22Rv1 (cell line): ENCODE data around the gene MED12.

Source experiments
- ZFX ChIP-seq: fragments of 450-650 bp; IDR thresholded peaks from 2 replicates; pipeline ENCODE4 v1.6.1; 2017; ENCODE audit warnings: antibody characterized with exemption, borderline replicate concordance
- TF ChIP-seq, protein P1 (sequence below): fragments of 450-650 bp; IDR thresholded peaks from 2 replicates; pipeline ENCODE4 v1.5.1; 2017; ENCODE audit warnings: mild to moderate bottlenecking

DNA sequence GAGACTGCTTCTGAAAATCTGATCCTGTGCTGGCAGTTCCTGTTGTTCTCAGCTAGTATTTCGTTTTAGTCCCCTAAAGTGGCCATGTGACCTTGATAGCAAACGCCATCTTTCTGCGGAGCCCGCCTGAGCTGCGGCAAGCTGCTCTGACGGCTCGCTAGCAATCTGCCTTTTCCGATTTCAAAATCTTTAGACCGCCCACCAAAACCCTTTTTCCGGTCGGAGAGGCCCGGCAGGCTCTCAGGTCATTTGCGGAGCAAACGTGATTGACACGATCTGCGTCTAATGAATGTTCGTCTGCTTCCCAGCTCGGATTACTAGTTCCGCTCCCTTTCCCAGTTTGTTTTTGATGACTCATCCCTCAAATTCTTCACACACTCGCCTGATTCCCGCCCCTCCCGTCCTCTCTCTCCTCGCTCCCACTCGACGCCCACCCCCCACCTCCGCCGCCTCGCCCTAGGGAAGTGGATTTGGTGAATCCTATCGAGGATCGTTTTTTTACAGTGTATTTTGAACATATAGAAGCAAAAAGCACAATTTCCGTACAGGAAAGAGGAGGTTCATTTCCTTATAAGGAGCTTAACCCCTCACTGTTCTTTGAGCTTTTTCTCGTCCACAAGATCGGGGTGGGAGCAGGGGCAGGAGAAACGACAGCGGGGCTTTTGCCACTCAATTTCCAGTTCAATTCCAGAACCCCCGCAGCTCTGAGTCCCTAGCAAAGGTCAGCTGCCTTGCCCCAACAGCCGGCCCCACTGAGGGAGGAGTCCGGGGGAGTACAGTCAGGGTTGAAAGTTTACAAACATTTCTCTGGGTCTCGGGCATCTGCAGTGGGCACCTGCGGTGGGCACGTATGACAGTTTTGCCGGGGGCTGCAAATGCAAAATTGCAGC is 63.8 kb downstream of the MED12 start:
- TF ChIP-seq, protein P1, sequence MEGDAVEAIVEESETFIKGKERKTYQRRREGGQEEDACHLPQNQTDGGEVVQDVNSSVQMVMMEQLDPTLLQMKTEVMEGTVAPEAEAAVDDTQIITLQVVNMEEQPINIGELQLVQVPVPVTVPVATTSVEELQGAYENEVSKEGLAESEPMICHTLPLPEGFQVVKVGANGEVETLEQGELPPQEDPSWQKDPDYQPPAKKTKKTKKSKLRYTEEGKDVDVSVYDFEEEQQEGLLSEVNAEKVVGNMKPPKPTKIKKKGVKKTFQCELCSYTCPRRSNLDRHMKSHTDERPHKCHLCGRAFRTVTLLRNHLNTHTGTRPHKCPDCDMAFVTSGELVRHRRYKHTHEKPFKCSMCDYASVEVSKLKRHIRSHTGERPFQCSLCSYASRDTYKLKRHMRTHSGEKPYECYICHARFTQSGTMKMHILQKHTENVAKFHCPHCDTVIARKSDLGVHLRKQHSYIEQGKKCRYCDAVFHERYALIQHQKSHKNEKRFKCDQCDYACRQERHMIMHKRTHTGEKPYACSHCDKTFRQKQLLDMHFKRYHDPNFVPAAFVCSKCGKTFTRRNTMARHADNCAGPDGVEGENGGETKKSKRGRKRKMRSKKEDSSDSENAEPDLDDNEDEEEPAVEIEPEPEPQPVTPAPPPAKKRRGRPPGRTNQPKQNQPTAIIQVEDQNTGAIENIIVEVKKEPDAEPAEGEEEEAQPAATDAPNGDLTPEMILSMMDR: no peak
- no peak for TF ChIP-seq ZFX
